GM06990 (cell line): ENCODE results near the gene RSAD1.
A peak's percentile ranks its signal among the peaks of the same experiment; 100 is the strongest.

ENCODE experiments used
- DNase-seq: peaks from one replicate; pipeline ENCODE4 v3.0.0-alpha.2; 2011; ENCODE audit not compliant: insufficient read length; ENCODE audit errors: extremely low read depth
- H3K27me3 ChIP-seq: replicated peaks from 2 replicates; pipeline ENCODE4 v1.6.0; 2011; ENCODE audit warnings: low read length; ENCODE audit not compliant: control insufficient read depth, insufficient read depth
- H3K36me3 ChIP-seq: 2 replicates; pipeline ENCODE4 v1.5.1; 2011; ENCODE audit warnings: low read length; ENCODE audit not compliant: control insufficient read depth, insufficient read depth
- H3K4me3 ChIP-seq: replicated peaks from 2 replicates; pipeline ENCODE4 v1.5.1; 2011; ENCODE audit warnings: low read depth, mild to moderate bottlenecking, control low read depth, low read length
- TF ChIP-seq, protein P1 (sequence below): IDR thresholded peaks from 2 replicates; pipeline ENCODE4 v1.5.1; 2011; ENCODE audit warnings: low read length, control low read depth, mild to moderate bottlenecking, inconsistent platforms; ENCODE audit not compliant: insufficient read depth, poor library complexity, severe bottlenecking

Gene RSAD1

DNA sequence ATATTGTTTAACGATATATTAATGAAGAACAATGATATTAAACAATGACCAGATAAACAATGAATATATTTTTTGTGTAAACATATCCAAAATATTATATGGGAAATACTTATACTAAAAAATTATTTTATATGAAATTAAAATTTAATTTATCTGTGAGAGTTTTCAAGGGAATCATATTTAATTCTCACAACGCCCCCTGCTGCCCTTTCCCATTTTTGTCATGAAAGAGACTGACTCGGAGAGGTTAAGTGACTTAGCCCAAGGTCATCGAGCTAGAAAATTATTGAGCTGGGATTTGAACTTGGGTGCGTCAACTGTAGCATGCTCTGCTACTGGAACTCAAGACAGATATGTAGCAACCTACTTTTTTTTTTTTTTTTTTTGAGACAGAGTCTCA is 22.4 kb downstream of the RSAD1 start:
- TF ChIP-seq, protein P1, sequence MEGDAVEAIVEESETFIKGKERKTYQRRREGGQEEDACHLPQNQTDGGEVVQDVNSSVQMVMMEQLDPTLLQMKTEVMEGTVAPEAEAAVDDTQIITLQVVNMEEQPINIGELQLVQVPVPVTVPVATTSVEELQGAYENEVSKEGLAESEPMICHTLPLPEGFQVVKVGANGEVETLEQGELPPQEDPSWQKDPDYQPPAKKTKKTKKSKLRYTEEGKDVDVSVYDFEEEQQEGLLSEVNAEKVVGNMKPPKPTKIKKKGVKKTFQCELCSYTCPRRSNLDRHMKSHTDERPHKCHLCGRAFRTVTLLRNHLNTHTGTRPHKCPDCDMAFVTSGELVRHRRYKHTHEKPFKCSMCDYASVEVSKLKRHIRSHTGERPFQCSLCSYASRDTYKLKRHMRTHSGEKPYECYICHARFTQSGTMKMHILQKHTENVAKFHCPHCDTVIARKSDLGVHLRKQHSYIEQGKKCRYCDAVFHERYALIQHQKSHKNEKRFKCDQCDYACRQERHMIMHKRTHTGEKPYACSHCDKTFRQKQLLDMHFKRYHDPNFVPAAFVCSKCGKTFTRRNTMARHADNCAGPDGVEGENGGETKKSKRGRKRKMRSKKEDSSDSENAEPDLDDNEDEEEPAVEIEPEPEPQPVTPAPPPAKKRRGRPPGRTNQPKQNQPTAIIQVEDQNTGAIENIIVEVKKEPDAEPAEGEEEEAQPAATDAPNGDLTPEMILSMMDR: peak; percentile 34
- Histone ChIP-seq H3K36me3 (no peaks in the 10 kb centered on the region), H3K27me3 (no peaks in the 10 kb centered on the region), H3K4me3 (no peak overlapping the region)
- DNase-seq: no peak

DNA sequence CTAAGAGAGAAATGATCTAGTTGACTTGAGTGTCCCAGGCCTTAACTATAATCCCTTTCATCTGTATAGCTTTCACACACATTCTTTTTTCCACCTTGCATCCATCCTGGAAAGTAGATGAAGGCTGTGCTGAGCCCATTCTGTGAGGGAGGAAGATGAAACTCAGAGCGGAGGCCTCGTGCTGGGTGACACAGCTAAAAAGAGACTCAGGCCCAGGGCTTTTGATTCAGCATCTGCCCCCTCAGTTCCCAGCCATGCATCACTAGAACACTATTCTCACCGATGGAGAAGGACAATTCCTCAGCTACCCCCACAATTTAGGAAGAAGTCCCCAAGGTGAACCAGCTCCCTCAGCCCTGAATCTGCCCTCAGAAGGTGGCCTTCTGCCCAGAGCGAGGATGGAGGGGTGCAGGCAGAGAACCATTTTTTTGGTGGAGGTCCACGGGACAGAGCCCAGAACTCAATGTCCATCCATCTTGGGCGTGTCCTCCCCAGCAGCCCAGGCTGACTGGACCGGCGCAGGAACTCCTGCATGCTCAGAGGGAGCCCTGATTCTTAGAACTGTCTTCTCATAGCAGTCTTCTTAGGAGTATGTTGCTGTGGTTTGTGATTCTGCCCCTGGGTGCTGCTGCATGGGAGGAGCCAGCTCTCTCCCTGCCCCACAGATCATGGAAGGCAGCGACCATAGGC is 23.8 kb downstream of the RSAD1 start:
- H3K27me3 ChIP-seq: no peaks in the 10 kb centered on the region
- no peaks in the 10 kb centered on the region for H3K36me3 ChIP-seq
- no peak overlapping the region for H3K4me3 ChIP-seq
- TF ChIP-seq, protein P1: no peak
- no peak for DNase-seq

DNA sequence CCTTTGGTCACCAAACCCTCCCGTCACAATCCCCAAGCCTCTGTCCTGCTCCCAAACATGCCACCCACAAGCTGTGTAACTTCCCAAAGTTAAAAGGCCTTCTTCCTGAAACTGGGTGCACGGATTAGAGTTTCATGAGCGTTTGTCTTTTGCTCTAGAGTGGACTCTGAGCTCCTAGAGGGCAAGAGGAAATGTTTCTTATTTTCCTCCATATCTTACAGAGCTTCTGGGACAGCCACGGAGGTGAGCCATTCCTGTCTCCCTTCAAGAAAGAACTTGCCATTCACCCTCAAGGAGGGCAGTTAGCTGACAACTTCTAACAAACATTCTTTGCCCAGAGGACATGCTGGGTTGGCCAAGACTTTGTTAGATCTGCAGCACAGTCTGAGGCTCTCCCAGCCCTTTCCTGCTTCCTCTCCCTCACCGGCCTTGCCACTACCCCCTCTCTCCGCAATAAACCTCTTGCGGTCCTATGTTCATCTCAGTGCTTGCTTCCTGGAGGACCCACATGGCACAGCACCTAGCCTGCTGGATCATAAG is 27.0 kb downstream of the RSAD1 start:
- H3K4me3 ChIP-seq: no peak overlapping the region
- H3K36me3 ChIP-seq: no peaks in the 10 kb centered on the region
- H3K27me3 ChIP-seq: no peaks in the 10 kb centered on the region
- DNase-seq: no peak
- TF ChIP-seq, protein P1: no peak

DNA sequence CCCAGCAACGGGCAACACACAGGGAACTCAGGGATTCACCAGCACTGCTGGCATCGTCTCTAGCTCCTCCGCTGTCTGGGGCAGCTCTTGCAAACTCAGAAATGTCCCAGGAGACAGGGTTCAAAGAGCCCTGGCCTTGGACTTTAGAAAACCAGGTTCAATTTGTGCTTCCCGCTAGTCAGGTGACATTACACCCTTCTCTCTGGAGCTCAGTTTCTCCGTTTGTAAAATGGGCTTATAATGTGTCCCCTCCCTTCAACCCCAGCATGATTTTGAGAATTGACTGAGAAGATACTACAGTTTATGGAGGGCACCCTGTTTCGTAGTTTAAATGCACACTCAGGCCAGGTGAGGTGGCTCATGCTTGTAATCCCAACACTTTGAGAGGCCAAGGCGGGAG is 27.6 kb downstream of the RSAD1 start:
- H3K36me3 ChIP-seq: no peaks in the 10 kb centered on the region
- no peak overlapping the region for H3K4me3 ChIP-seq
- no peak for DNase-seq
- no peaks in the 10 kb centered on the region for H3K27me3 ChIP-seq
- TF ChIP-seq, protein P1: no peak

DNA sequence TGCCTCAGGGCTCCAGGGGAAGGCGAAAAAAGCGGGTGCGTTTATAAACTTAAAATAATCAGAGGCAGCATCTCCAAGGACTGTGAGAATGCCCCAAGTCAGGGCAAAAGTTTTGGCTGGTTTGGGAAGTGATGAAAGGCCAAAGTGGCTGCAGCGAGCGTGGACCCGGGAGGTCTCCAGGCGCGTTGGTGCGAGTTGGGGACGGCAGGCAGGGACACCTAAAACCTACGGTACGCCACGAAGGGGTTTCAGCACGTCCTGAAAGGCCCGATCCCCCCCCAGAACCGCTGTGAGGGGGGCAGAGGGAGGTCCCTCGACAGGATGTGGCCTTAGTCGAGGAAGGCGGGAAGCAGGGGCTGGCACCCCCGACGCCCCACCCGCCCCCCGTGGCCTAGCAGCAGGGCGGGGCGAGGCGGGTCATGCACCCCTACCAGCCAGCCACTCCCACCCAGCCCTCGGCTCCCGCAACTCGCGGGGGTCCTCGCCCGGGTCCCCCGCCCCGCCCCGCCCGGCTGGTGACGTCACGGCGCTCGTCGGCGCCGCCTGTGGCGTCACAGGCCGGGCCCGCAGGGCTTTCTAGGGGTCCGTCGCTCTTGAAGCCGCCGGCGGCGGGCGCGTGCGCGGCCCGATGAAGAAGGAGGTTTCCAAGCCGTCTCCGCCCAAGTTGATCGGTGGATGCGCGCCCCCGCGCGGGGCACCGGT is 29.4 kb downstream of the RSAD1 start, which contains the start of gene MYCBPAP:
Gene MYCBPAP, plus strand, starts transcription at position 569 of the 702 bp plus-strand sequence. CDS start 236 bp downstream, outside the sequence.
- DNase-seq: peak; percentile 90
- H3K4me3 ChIP-seq: peak within 1 kb of the TSS; percentile 77

More for the DNA sequence above, 29.4 kb downstream of the RSAD1 start, which contains the start of gene MYCBPAP:
- TF ChIP-seq, protein P1: peak; percentile 16
- H3K36me3 ChIP-seq: no peaks in the 10 kb centered on the region
- no peaks in the 10 kb centered on the region for H3K27me3 ChIP-seq
